Measurements from ENCODE around the gene UCHL3.

Gene UCHL3

GRCh38 chr13:75621147-75621546 is 71.6 kb downstream of the UCHL3 start:
- DNase-seq (ENCODE audit: low read depth in 2 of 2), result peak; percentile 84 to 86

DNA sequence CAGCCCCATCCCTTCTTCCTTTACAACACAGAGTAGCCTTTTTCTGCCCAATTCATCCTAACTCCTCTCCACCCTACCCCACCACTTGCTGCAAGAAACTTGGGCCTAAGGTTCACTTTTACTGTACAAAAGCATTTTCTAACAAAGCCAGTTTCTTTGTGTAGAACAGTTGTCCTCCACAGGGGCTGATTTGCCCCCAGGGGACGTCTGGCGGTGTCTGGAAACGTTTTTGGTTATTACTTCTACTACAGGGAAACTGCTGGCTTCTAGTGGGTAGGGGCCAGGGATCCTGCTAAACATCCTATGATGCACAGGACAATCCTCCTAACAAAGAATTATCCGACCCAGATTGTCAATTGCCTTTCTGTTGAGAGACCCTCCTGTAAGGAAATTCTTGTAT is 79.2 kb downstream of the UCHL3 start:
- DNase-seq (ENCODE audit: low read depth in 2 of 2), result no peak

DNA sequence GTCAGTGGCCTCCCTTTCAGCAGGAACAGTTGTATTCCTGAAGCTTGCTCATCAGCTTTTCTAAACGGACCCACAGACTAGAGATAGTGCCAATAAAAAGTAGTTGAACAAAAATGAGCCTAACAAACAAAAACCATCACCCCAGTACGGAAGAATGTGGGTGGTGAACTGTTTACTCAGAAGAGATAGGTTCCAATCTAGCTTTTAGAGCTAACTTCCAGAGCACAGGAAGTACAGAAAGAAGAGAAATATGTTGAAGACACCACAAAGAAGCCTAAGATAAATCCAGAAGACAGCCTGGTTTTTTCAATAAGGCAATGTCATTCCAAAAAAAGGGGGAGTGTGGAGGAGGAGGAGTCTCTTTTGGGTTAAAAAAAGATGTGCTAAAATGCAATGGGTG is 83.7 kb downstream of the UCHL3 start:
- peak; percentile 95 to 96 for DNase-seq (ENCODE audit: low read depth in 2 of 2)

GRCh38 chr13:75635101-75635827 is 85.7 kb downstream of the UCHL3 start:
- no peak for DNase-seq (ENCODE audit: low read depth in 2 of 2)

- DNase-seq (ENCODE audit: low read depth in 2 of 2), result no peak
Measured at GRCh38 chr13:75635828-75636435, 86.3 kb downstream of the UCHL3 start, which contains the start of gene LMO7. Gene LMO7 (plus strand): TSS chr13:75636330. CDS start chr13:75636658, 328 bp downstream.

DNA sequence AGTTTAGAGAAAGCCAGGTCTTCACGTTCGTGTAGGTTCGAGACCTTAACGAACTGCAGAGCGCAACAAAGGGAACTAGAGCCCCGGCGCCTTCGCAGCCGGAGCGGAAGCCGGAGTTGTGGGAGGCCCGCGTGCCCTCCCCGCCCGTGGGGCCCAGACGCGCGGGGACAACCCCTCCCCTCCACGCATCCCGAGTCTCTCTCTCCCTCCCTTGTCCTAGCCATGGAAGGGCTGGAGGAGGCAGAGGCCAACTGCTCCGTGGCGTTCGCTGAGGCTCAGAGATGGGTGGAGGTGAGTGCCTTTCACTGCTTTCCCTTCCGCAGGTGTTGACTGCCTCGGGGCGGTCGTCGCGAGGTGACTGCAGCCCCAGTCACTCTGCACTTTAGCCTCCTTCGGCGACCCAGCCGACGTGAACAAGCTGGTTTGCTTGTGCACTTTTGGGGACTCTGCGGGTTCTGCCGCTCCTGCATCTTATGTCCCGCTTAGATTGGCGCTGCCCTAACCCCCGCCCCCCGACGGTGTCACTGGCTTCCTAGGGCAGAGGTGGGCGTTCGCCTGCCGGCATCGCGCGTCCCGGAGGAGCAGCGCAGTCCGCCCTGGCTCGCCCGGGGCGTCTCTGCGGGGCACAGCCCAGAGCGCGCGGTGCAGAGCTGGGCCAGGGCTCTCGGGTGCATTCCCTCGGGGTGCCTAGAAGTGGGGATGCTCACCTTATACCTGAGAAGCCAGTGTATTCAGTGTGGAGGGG is 87.0 kb downstream of the UCHL3 start:
- DNase-seq (ENCODE audit: low read depth in 2 of 2), result no peak

- DNase-seq (ENCODE audit: low read depth in 2 of 2), result no peak
Measured at GRCh38 chr13:75637181-75637750, 87.7 kb downstream of the UCHL3 start.

GRCh38 chr13:75639454-75639853 is 89.9 kb downstream of the UCHL3 start:
- DNase-seq (ENCODE audit: low read depth in 2 of 2), result no peak

- DNase-seq (ENCODE audit: low read depth in 2 of 2), result no peak
Measured at GRCh38 chr13:75641026-75641425, 91.4 kb downstream of the UCHL3 start.

DNA sequence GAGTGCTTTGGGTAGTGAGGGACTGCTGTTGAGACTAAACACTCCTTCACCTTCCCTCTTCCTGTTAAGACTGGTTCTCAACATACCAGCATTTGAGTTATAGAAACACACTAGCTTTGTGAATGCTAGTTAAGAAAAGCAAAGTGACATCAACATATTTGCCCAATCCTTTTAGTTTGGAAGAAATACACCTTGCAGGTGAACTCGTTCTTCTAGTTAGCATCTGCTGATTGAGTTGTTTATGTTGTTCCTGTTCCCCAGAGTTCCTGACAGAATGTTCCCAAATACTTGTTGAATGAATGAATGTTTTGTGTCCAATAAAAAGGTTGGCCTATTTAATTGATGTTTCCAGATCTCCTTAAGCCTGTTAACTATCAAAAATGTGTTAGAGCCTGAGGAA is 93.6 kb downstream of the UCHL3 start:
- DNase-seq (ENCODE audit: low read depth in 2 of 2), result no peak

- DNase-seq (ENCODE audit: low read depth in 2 of 2), result no peak
Measured at GRCh38 chr13:75643693-75644092, 94.1 kb downstream of the UCHL3 start.

- peak in 1 of 2 experiments; percentile 52 for DNase-seq (ENCODE audit: low read depth in 2 of 2)
Measured at GRCh38 chr13:75645141-75645540, 95.5 kb downstream of the UCHL3 start.

DNA sequence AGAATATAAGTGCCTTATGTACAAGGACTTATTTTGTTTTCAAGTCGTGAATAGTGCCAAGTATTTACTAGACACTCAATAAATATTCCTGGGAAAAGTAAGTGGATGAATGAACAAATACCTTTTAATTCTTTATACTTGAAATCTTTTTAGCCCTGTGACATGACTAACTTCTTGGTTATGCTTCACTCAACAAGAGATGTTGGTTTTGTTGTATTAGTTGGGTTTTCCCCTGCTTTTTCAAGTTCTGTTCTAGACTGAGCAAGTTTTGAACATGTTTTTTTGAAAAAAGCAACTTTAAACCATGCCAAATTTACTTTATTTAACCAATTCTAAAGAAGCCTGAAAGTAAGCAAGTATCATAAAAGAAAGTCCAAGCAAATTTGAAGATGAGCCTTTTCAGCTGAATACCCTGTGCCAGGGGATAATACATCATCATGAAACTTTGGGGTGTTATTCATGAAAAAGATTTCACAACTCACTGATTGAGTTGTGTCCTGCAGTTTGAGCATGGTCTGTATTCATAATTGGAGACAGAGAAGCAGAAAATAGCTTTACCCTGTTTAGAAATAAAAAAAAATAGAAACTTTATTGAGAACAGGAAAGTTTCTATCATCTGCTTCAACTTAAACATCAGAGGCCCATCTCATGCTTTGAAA is 97.7 kb downstream of the UCHL3 start:
- DNase-seq (ENCODE audit: low read depth in 2 of 2), result no peak

GRCh38 chr13:75648446-75648845 is 98.9 kb downstream of the UCHL3 start:
- DNase-seq (ENCODE audit: low read depth in 2 of 2), result no peak

- DNase-seq (ENCODE audit: low read depth in 2 of 2), result peak in 1 of 2 experiments; percentile 68
Measured at GRCh38 chr13:75651013-75651412, 101.4 kb downstream of the UCHL3 start.

- DNase-seq (ENCODE audit: low read depth in 2 of 2), result no peak
Measured at GRCh38 chr13:75652726-75653125, 103.1 kb downstream of the UCHL3 start.

All from fibroblast of skin of left biceps (primary cell).